Measurements from ENCODE around the gene PBX3.
A peak's percentile ranks its signal among the peaks of the same experiment; 100 is the strongest.

The PBX3 gene

GRCh38 chr9:125979383-125979782 is 232.2 kb downstream of the PBX3 start:
- no peak for DNase-seq (ENCODE audit: low read depth)

GRCh38 chr9:125982798-125983406 is 235.7 kb downstream of the PBX3 start:
- no peak for DNase-seq (ENCODE audit: low read depth)

GRCh38 chr9:125983681-125984080 is 236.5 kb downstream of the PBX3 start:
- DNase-seq (ENCODE audit: low read depth) = no peak

GRCh38 chr9:125984461-125984860 is 237.3 kb downstream of the PBX3 start:
- DNase-seq (ENCODE audit: low read depth) = no peak

- no peak for DNase-seq (ENCODE audit: low read depth)
These were observed 238.2 kb downstream of the PBX3 start for GRCh38 chr9:125985142-125985997.

GRCh38 chr9:125985998-125986655 is 239.0 kb downstream of the PBX3 start:
- DNase-seq (ENCODE audit: low read depth) = no peak

GRCh38 chr9:125986966-125987365 is 239.8 kb downstream of the PBX3 start:
- no peak for DNase-seq (ENCODE audit: low read depth)

GRCh38 chr9:125987420-125987819 is 240.2 kb downstream of the PBX3 start:
- no peak for DNase-seq (ENCODE audit: low read depth)

- no peak for DNase-seq (ENCODE audit: low read depth)
These were observed 241.4 kb downstream of the PBX3 start for GRCh38 chr9:125988479-125989050.

GRCh38 chr9:125989090-125989501 is 241.9 kb downstream of the PBX3 start:
- no peak for DNase-seq (ENCODE audit: low read depth)

- DNase-seq (ENCODE audit: low read depth) = no peak
These were observed 242.5 kb downstream of the PBX3 start for GRCh38 chr9:125989524-125990180.

GRCh38 chr9:125990186-125990792 is 243.1 kb downstream of the PBX3 start:
- DNase-seq (ENCODE audit: low read depth) = no peak

- peak; percentile 22 for DNase-seq (ENCODE audit: low read depth)
These were observed 243.6 kb downstream of the PBX3 start for GRCh38 chr9:125990793-125991220.

- no peak for DNase-seq (ENCODE audit: low read depth)
These were observed 244.8 kb downstream of the PBX3 start for GRCh38 chr9:125991886-125992529.

- no peak for DNase-seq (ENCODE audit: low read depth)
These were observed 245.4 kb downstream of the PBX3 start for GRCh38 chr9:125992557-125992956.

GRCh38 chr9:125993466-125993865 is 246.3 kb downstream of the PBX3 start:
- no peak for DNase-seq (ENCODE audit: low read depth)

- no peak for DNase-seq (ENCODE audit: low read depth)
These were observed 247.1 kb downstream of the PBX3 start for GRCh38 chr9:125994066-125994943.

- no peak for DNase-seq (ENCODE audit: low read depth)
These were observed 247.8 kb downstream of the PBX3 start for GRCh38 chr9:125995006-125995405.

GRCh38 chr9:125995706-125996105 is 248.5 kb downstream of the PBX3 start:
- no peak for DNase-seq (ENCODE audit: low read depth)

GRCh38 chr9:125996791-125997190 is 249.6 kb downstream of the PBX3 start:
- no peak for DNase-seq (ENCODE audit: low read depth)

All from EH (cell line).